Neural cell (in vitro differentiated cells): Measurements from ENCODE around the gene TLE7. TPM values are rescaled to one million over a fixed set of nuclear protein-coding genes. Genes with fewer than 3 reads are reported as not detected.

Experiments used
- H2AFZ ChIP-seq: fragments of 200-600, 300-800 bp; sonication (generic), shearing (Covaris generic); 2 replicates; pipeline ENCODE4 v1.6.0; 2014; ENCODE audit warnings: low read depth, mild to moderate bottlenecking, antibody characterized with exemption, low read length, moderate library complexity
- H3F3A ChIP-seq: fragments of 200-600 bp; shearing (Covaris generic); 2 replicates; pipeline ENCODE4 v1.6.1; 2016; ENCODE audit warnings: mild to moderate bottlenecking, moderate library complexity, mixed read lengths, antibody characterized with exemption, low read length; ENCODE audit not compliant: insufficient read depth, poor library complexity, severe bottlenecking
- H3K27ac ChIP-seq: fragments of 200-600, 300-800 bp; sonication (generic), shearing (Covaris generic); 2 replicates; pipeline ENCODE4 v1.5.1; 2014; ENCODE audit warnings: mild to moderate bottlenecking, low read length, moderate library complexity
- H3K27me3 ChIP-seq: fragments of 300-800, 200-600 bp; sonication (generic), shearing (Covaris generic); 2 replicates; pipeline ENCODE4 v1.6.0; 2014; ENCODE audit warnings: mild to moderate bottlenecking, low read depth, low read length, moderate library complexity; ENCODE audit not compliant: insufficient read depth
- H3K36me3 ChIP-seq: fragments of 300-800, 200-600 bp; sonication (generic), shearing (Covaris generic); 2 replicates; pipeline ENCODE4 v1.5.1; 2014; ENCODE audit warnings: mild to moderate bottlenecking, antibody characterized with exemption, low read length, moderate library complexity; ENCODE audit not compliant: insufficient read depth
- H3K4me2 ChIP-seq: fragments of 300-800, 200-600 bp; sonication (generic), shearing (Covaris generic); 2 replicates; pipeline ENCODE4 v1.6.0; 2014; ENCODE audit warnings: mild to moderate bottlenecking, low read length
- H3K4me3 ChIP-seq: fragments of 300-800, 200-600 bp; sonication (generic), shearing (Covaris generic); 2 replicates; pipeline ENCODE4 v1.5.1; 2014; ENCODE audit warnings: mild to moderate bottlenecking, low read length, moderate library complexity
- H3K79me2 ChIP-seq: fragments of 200-600 bp; shearing (Covaris generic); replicated peaks from 2 replicates; pipeline ENCODE4 v1.6.0; 2014; ENCODE audit warnings: mild to moderate bottlenecking, low read length, moderate library complexity; ENCODE audit not compliant: insufficient read depth
- H3K9ac ChIP-seq: fragments of 300-800, 200-600 bp; sonication (generic), shearing (Covaris generic); 2 replicates; pipeline ENCODE4 v1.6.1; 2016; ENCODE audit warnings: mild to moderate bottlenecking, low read length, mixed read lengths
- H3K9me2 ChIP-seq: fragments of 200-600 bp; shearing (Covaris generic); 2 replicates; pipeline ENCODE4 v1.6.1; 2016; ENCODE audit warnings: mild to moderate bottlenecking, low read length, mixed read lengths; ENCODE audit not compliant: insufficient read depth
- H3K9me3 ChIP-seq: fragments of 200-600, 300-800 bp; sonication (generic), shearing (Covaris generic); 2 replicates; pipeline ENCODE4 v1.6.1; 2016; ENCODE audit warnings: mild to moderate bottlenecking, mixed run types, low read length, moderate library complexity, mixed read lengths
- H4K20me1 ChIP-seq: fragments of 200-600 bp; shearing (Covaris generic); 2 replicates; pipeline ENCODE4 v1.6.1; 2016; ENCODE audit warnings: mild to moderate bottlenecking, mixed run types; ENCODE audit not compliant: insufficient read depth
- EP300 ChIP-seq: fragments of 450-650 bp; conservative IDR thresholded peaks from 2 replicates; pipeline ENCODE4 v1.6.1; 2014; ENCODE audit warnings: antibody characterized with exemption, mild to moderate bottlenecking, moderate library complexity; ENCODE audit not compliant: poor library complexity, severe bottlenecking
- EZH2 ChIP-seq: fragments of 200-600, 300-800 bp; shearing (Covaris generic), sonication (generic); IDR thresholded peaks from 2 replicates; pipeline ENCODE4 v1.6.1; 2014; ENCODE audit warnings: antibody characterized with exemption, low read length, borderline replicate concordance, mild to moderate bottlenecking; ENCODE audit not compliant: insufficient read depth, poor library complexity, severe bottlenecking
- MXI1 ChIP-seq: fragments of 450-650 bp; conservative IDR thresholded peaks from 2 replicates; pipeline ENCODE4 v1.6.1; 2014; ENCODE audit warnings: antibody characterized with exemption, mild to moderate bottlenecking; ENCODE audit not compliant: poor library complexity, severe bottlenecking
- POLR2AphosphoS5 ChIP-seq: IDR thresholded peaks from 2 replicates; pipeline ENCODE4 v1.6.1; 2012
- RAD21 ChIP-seq: fragments of 450-650 bp; conservative IDR thresholded peaks from 2 replicates; pipeline ENCODE4 v1.6.1; 2014; ENCODE audit warnings: antibody characterized with exemption, mild to moderate bottlenecking, moderate library complexity
- SMC3 ChIP-seq: fragments of 450-650 bp; conservative IDR thresholded peaks from 2 replicates; pipeline ENCODE4 v1.6.1; 2014; ENCODE audit warnings: antibody characterized with exemption, mild to moderate bottlenecking, moderate library complexity; ENCODE audit not compliant: poor library complexity
- TAF1 ChIP-seq: IDR thresholded peaks from 2 replicates; pipeline ENCODE4 v1.6.1; 2012; ENCODE audit warnings: low read depth
- polyA plus RNA-seq: library from polyadenylated mRNA; depleted of rRNA; stranded (reverse); fragments of >200 nt; gene quantifications from 2 replicates; pipeline ENCODE4 v1.2.3, GENCODE V29; 2014
- TF ChIP-seq, protein P1 (sequence below): fragments of 450-650 bp; IDR thresholded peaks from 2 replicates; pipeline ENCODE4 v1.5.1; 2014; ENCODE audit warnings: antibody characterized with exemption, mild to moderate bottlenecking, moderate library complexity; ENCODE audit not compliant: poor library complexity, severe bottlenecking
- TF ChIP-seq, protein P2 (sequence below): IDR thresholded peaks from 2 replicates; pipeline ENCODE4 v1.6.1; 2012; ENCODE audit warnings: borderline replicate concordance

TLE7 gene
- polyA plus RNA-seq, 1 donor from 2014 or later: not detected

DNA sequence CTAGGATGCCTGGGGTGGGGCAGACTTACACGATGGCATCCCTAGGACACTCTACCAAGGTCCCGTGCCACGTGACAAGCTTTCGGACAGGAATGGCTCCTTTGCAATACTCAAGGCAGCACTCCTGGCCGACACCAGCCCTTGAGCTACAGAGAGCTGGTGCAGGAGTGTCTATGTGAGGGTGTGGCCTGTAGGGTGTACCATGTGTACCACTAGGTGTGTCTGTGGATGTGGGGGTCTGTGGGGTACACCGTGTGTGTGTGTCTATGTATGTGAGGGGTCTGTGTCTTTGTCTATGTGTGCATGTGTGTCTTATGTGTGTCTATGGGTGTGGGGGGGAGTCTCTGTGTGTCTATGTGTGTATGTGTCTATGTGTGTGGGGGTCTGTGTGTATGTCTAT, 1.9 kb upstream of the TLE7 start:
- Histone ChIP-seq H3K9me2 (no peaks in the 10 kb centered on the region), H3F3A (no peaks in the 10 kb centered on the region), H3K4me2 (no peak overlapping the region), H3K79me2 (no peaks in the 10 kb centered on the region), H4K20me1 (no peaks in the 10 kb centered on the region), H3K9ac (no peak overlapping the region), H3K27me3 (no peaks in the 10 kb centered on the region), H2AFZ (no peak overlapping the region), H3K9me3 (peaks cover 11% of the 10 kb centered on the region), H3K36me3 (peaks cover 10% of the 10 kb centered on the region), H3K27ac (no peak overlapping the region), H3K4me3 (no peak overlapping the region)
- TF ChIP-seq MXI1: no peak
- no peak for TF ChIP-seq TAF1
- TF ChIP-seq, protein P1, sequence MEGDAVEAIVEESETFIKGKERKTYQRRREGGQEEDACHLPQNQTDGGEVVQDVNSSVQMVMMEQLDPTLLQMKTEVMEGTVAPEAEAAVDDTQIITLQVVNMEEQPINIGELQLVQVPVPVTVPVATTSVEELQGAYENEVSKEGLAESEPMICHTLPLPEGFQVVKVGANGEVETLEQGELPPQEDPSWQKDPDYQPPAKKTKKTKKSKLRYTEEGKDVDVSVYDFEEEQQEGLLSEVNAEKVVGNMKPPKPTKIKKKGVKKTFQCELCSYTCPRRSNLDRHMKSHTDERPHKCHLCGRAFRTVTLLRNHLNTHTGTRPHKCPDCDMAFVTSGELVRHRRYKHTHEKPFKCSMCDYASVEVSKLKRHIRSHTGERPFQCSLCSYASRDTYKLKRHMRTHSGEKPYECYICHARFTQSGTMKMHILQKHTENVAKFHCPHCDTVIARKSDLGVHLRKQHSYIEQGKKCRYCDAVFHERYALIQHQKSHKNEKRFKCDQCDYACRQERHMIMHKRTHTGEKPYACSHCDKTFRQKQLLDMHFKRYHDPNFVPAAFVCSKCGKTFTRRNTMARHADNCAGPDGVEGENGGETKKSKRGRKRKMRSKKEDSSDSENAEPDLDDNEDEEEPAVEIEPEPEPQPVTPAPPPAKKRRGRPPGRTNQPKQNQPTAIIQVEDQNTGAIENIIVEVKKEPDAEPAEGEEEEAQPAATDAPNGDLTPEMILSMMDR: no peak
- no peak for TF ChIP-seq EZH2
- TF ChIP-seq, protein P2, sequence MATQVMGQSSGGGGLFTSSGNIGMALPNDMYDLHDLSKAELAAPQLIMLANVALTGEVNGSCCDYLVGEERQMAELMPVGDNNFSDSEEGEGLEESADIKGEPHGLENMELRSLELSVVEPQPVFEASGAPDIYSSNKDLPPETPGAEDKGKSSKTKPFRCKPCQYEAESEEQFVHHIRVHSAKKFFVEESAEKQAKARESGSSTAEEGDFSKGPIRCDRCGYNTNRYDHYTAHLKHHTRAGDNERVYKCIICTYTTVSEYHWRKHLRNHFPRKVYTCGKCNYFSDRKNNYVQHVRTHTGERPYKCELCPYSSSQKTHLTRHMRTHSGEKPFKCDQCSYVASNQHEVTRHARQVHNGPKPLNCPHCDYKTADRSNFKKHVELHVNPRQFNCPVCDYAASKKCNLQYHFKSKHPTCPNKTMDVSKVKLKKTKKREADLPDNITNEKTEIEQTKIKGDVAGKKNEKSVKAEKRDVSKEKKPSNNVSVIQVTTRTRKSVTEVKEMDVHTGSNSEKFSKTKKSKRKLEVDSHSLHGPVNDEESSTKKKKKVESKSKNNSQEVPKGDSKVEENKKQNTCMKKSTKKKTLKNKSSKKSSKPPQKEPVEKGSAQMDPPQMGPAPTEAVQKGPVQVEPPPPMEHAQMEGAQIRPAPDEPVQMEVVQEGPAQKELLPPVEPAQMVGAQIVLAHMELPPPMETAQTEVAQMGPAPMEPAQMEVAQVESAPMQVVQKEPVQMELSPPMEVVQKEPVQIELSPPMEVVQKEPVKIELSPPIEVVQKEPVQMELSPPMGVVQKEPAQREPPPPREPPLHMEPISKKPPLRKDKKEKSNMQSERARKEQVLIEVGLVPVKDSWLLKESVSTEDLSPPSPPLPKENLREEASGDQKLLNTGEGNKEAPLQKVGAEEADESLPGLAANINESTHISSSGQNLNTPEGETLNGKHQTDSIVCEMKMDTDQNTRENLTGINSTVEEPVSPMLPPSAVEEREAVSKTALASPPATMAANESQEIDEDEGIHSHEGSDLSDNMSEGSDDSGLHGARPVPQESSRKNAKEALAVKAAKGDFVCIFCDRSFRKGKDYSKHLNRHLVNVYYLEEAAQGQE: no peak
- TF ChIP-seq POLR2AphosphoS5: no peak
- TF ChIP-seq SMC3: no peak
- TF ChIP-seq RAD21: no peak
- TF ChIP-seq EP300: no peak

DNA sequence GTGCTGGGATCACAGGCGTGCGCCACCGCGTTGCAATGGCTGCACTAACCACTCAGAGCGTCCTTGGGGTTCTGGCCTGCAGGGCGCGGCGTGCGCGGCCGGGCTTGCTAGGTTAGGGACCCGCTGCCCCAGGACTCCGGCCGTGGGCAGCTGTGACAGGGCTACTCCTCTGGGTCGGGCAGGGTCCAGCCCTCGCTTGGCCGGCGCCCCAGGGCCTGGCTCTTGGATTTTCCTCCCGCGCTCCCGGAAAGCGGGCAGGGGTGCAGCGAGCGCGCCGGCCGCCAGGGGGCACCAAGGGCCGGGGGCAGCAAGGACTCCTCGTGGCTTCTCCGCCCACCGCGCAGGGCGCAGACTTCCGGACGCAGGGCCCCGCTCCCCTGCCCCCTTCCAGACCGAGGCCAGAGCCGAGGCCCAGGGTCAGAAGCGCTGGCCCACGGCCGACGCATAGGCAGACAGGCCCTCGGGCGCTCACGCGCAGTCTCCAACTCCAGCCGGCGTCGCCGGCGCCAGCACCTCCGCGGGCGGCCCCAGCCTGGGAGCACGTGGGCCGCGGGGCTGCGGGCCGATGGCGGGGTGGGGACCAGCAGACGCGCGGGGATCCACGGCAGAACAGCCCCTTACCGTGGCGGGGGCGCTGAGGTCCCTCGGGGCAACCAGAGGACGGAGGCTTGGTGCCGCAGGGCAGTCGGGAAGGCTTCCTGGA, 355 bp downstream of the TLE7 start:
- H3K36me3 ChIP-seq: no peaks in the 10 kb centered on the region
- H4K20me1 ChIP-seq: no peaks in the 10 kb centered on the region
- no peak overlapping the region for H3K9ac ChIP-seq
- H3F3A ChIP-seq: no peaks in the 10 kb centered on the region
- H2AFZ ChIP-seq: no peak overlapping the region
- H3K9me2 ChIP-seq: no peaks in the 10 kb centered on the region
- no peak overlapping the region for H3K27ac ChIP-seq
- H3K4me2 ChIP-seq: no peak overlapping the region
- H3K27me3 ChIP-seq: no peaks in the 10 kb centered on the region
- H3K79me2 ChIP-seq: no peaks in the 10 kb centered on the region
- H3K4me3 ChIP-seq: no peak overlapping the region
- no peaks in the 10 kb centered on the region for H3K9me3 ChIP-seq
- TF ChIP-seq TAF1: no peak
- TF ChIP-seq EZH2: no peak
- no peak for TF ChIP-seq SMC3
- TF ChIP-seq POLR2AphosphoS5: no peak
- no peak for TF ChIP-seq EP300
- TF ChIP-seq, protein P2: no peak
- no peak for TF ChIP-seq MXI1
- TF ChIP-seq RAD21: no peak
